T-cell (primary cell): ENCODE measurements around the gene LEMD3. TPM values are rescaled to one million over a fixed set of nuclear protein-coding genes. Genes with fewer than 3 reads are reported as not detected.

Source experiments
- ATAC-seq, 4 experiments: fragments of 200-7000 bp in 3 of 4; fragments of 150-1000 bp in 1 of 4; cut with Tn5 transposase; replicated peaks in 1 of 4; 1 replicate in 3 of 4; 2 replicates in 1 of 4; pipeline ENCODE4 v1.10.0; 2021; ENCODE audit warnings: moderate library complexity in 3 of 4, mild to moderate bottlenecking in 2 of 4, moderate number of reproducible peaks in 1 of 4
- CTCF ChIA-PET, 2 donors: fragments of 300-600 bp; sonication (Branson Sonifier 250); formaldehyde crosslinking; loops; one replicate each; lab custom pipeline; 2022; ENCODE audit warnings: antibody characterized with exemption in 2 of 2; lab: Charles Lee
- POLR2A ChIA-PET, 2 donors: fragments of 300-600 bp; sonication (Branson Sonifier 250); formaldehyde crosslinking; loops; one replicate each; lab custom pipeline; 2022; ENCODE audit warnings: antibody characterized with exemption in 2 of 2; lab: Charles Lee
- DNase-seq, 35 experiments: peaks; one replicate each; pipeline versions ENCODE4 v3.0.0 to v3.0.0-alpha.2; 2013 to 2023
- H3K27ac ChIP-seq: one replicate; pipeline ENCODE4 v1.5.1; 2013; ENCODE audit warnings: low read length
- H3K27me3 ChIP-seq, 2 experiments: replicated peaks in 1 of 2; 1 replicate in 1 of 2; 2 replicates in 1 of 2; pipeline versions ENCODE4 v1.6.1 to v1.7.0; 2013; ENCODE audit warnings: low read length in 1 of 2, mixed read lengths in 1 of 2; ENCODE audit not compliant: control insufficient read depth in 2 of 2, insufficient read depth in 2 of 2; ENCODE audit errors: extremely low read depth in 1 of 2
- H3K36me3 ChIP-seq, 2 donors: 1 replicate in 1 of 2; 2 replicates in 1 of 2; pipeline versions ENCODE4 v1.6.1 to v1.7.0; 2013; ENCODE audit warnings: low read length in 1 of 2; ENCODE audit not compliant: control insufficient read depth in 2 of 2, insufficient read depth in 1 of 2; ENCODE audit errors: extremely low read depth in 1 of 2
- H3K4me1 ChIP-seq, 2 experiments: 1 replicate in 1 of 2; 2 replicates in 1 of 2; pipeline versions ENCODE4 v1.6.1 to v1.7.0; 2013; ENCODE audit warnings: low read length in 2 of 2, mixed read lengths in 1 of 2; ENCODE audit not compliant: insufficient read depth in 2 of 2, control insufficient read depth in 1 of 2; ENCODE audit errors: extremely low read depth in 1 of 2
- H3K4me3 ChIP-seq, 2 donors: 1 replicate in 1 of 2; 2 replicates in 1 of 2; pipeline versions ENCODE4 v1.5.1 to v1.7.0; 2013; ENCODE audit warnings: mild to moderate bottlenecking in 2 of 2, low read length in 1 of 2, moderate library complexity in 1 of 2; ENCODE audit not compliant: control insufficient read depth in 1 of 2; ENCODE audit errors: extremely low read depth in 1 of 2
- H3K9me3 ChIP-seq: 2 replicates; pipeline ENCODE4 v1.7.0; 2013
- H3K27ac Mint-ChIP-seq, 2 donors: one replicate each; pipeline ENCODE4 v1.8.0; 2020 to 2021; ENCODE audit warnings: mild to moderate bottlenecking in 2 of 2, mixed read lengths in 2 of 2
- H3K27me3 Mint-ChIP-seq, 2 donors: one replicate each; pipeline ENCODE4 v1.8.0; 2021 to 2022; ENCODE audit warnings: mixed read lengths in 2 of 2
- H3K36me3 Mint-ChIP-seq: one replicate; pipeline ENCODE4 v1.8.0; 2021; ENCODE audit warnings: mixed read lengths
- H3K4me1 Mint-ChIP-seq, 3 donors: one replicate each; pipeline ENCODE4 v1.8.0; 2020 to 2022; ENCODE audit warnings: mixed read lengths in 3 of 3, mild to moderate bottlenecking in 1 of 3
- H3K4me3 Mint-ChIP-seq, 3 donors: one replicate each; pipeline ENCODE4 v1.8.0; 2020 to 2022; ENCODE audit warnings: mild to moderate bottlenecking in 3 of 3, mixed read lengths in 3 of 3, moderate library complexity in 3 of 3
- H3K9me3 Mint-ChIP-seq, 3 donors: one replicate each; pipeline ENCODE4 v1.8.0; 2020 to 2022; ENCODE audit warnings: mixed read lengths in 3 of 3
- WGBS: methylation state at CpG from one replicate; pipeline ENCODE4 v1.1.5; 2013; ENCODE audit warnings: missing lambda C conversion rate; ENCODE audit not compliant: insufficient coverage; 5-methylcytosine and 5-hydroxymethylcytosine counted together
- total RNA-seq, 35 experiments: library from RNA in 6 of 35; stranded (reverse) in 6 of 35; fragments of 120-200 nt in 1 of 35; gene quantifications; one replicate each; pipeline versions ENCODE4 v1.2.1 to v1.2.4 and lab custom pipeline; 2013 to 2026

Gene LEMD3
- total RNA-seq (10 to 100 TPM; 57.0 to 62.9 (median 58.2) TPM), total RNA-seq (lab: John Stamatoyannopoulos, UW) (59.8 to 129 (median 110) reads per million in 29 experiments)
- 57.2 TPM for total RNA-seq (2013)

DNA sequence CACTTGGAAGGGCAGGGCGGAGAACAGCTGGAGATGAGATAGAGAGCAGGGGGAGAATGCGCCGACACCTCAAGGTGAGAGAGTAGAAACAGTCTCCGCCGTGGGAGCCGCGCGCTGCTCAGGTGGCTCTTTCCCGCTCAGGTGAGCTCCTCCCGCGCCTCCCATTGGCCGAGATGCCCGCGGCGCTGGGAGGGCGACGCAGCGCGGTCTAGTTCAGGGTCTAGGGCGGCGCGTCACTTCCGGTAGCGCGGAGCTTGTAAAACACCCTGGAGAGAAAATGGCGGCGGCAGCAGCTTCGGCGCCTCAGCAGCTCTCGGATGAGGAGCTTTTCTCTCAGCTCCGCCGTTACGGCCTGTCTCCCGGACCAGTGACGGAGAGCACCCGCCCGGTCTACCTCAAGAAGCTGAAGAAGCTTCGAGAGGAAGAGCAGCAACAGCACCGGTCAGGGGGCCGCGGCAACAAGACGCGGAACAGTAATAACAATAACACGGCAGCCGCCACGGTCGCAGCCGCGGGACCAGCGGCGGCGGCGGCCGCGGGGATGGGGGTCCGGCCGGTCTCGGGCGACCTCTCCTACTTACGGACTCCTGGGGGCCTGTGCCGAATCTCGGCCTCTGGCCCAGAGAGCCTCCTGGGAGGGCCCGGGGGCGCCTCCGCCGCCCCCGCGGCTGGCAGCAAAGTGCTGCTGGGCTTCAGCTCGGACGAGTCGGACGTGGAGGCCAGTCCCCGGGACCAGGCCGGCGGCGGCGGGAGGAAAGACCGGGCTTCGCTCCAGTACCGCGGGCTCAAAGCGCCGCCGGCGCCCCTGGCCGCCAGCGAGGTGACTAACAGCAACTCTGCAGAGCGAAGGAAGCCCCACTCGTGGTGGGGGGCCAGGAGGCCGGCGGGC is at the start of gene LEMD3:
Gene LEMD3 (plus strand): TSS at position 264 of the 889 bp plus-strand sequence. CDS start 14 bp downstream, at position 278.
- Mint-ChIP-seq H3K4me1 (peaks cover 17 to 41% (median 36%) of the 10 kb centered on the region in 3 donors), H3K27ac (peak within 1 kb of the TSS; percentile 98 to 99), H3K27me3 (no peaks in the 10 kb centered on the region), H3K4me3 (peak within 1 kb of the TSS; percentile 99 to 100 (median 100)), H3K9me3 (no peaks in the 10 kb centered on the region), H3K36me3 (peaks cover 11% of the 10 kb centered on the region)
- DNase-seq = peak; percentile 85 to 98 (median 95)
- ATAC-seq = peak; percentile 94 to 98 (median 98)
- under 1% methylated on average over 91 of the region's 91 CpGs for WGBS
- H3K36me3 ChIP-seq = peaks cover 0 to 2% of the 10 kb centered on the region in 2 donors
- peak within 1 kb of the TSS; percentile 83 to 89 for H3K4me3 ChIP-seq
- ChIA-PET CTCF (interaction anchor here (0.6 to 2.1 kb wide), 15 partner anchors 8 to 962 kb away, joined by 3 to 28 read pairs (median 4); no protein-coding TSS in a partner anchor), POLR2A (interaction anchor here (0.6 to 2.1 kb wide), 25 partner anchors 9 to 1119 kb away, joined by 3 to 20 read pairs (median 4); partner anchors contain the start of gene LLPH (in 1 of the 2))
- peaks cover 18 to 31% of the 10 kb centered on the region in 2 experiments for H3K4me1 ChIP-seq
- H3K9me3 ChIP-seq = no peaks in the 10 kb centered on the region
- H3K27ac ChIP-seq = peak within 1 kb of the TSS; percentile 93
- H3K27me3 ChIP-seq = peaks cover 0 to 3% of the 10 kb centered on the region in 2 experiments

DNA sequence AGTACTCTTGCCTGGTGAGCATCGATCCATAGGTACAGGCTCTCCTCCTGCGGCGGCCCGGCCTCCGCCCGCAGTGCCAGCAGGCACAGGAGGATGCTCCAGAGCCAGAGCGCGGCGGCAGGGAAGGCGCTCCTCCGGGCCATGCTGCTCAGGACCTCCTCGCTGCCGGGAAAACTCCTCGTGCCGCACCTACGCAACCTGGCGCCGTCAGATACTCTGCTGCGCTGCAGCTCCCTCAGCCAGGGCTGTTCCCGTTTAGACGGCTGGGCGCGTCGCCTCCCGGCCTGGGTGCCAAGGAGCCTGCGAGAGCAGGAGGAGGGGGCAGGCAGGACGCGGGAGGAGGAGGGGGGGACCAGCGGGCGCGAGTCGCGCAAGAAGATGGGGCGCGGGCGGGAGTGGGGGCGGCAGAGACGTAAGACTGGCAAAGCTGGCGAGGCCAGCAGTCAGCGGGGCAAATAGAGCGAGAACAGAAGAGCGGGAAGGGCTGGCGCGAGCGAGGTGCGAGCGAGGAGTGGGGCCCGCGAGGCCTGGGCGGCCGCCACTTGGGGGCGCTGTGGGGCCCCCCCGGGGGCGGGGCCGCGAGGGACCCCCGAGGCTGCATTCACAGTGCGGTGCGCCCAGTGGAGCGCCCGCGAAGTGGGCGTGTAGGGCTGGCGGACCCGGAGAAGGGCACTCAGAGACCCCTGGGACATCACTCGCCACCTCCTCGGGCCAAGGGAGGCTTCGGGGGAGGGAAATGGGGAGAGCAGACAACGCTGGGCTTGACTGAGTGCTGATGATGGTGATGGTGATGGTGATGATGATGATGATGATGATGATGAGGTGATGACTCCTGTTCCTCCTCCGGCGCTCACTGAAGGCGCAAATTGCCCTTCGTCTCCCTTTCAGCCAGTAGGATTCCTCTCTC is 48.1 kb upstream of the LEMD3 start, which contains the start of gene WIF1:
Gene WIF1 (minus strand): TSS at position 257 of the 907 bp plus-strand sequence. CDS start 114 bp downstream, at position 143.
- H3K9me3 Mint-ChIP-seq = no peaks in the 10 kb centered on the region
- H3K36me3 ChIP-seq = no peaks in the 10 kb centered on the region
- H3K27me3 ChIP-seq = peaks cover 12 to 31% of the 10 kb centered on the region in 2 experiments
- ATAC-seq = peak; percentile 41 to 71 (median 50)
- H3K4me3 ChIP-seq = peak within 1 kb of the TSS in 1 of 2 donors; percentile 39
- CTCF ChIA-PET = interaction anchor here in 1 of 2 donors (1.5 kb wide), 1 partner anchor 111 kb away, joined by 3 read pairs; no protein-coding TSS in a partner anchor
- H3K4me1 Mint-ChIP-seq = peaks cover 5 to 12% (median 9%) of the 10 kb centered on the region in 3 donors
- H3K27ac Mint-ChIP-seq = no peak within 1 kb of the TSS
- H3K4me1 ChIP-seq = peaks cover 0 to 9% of the 10 kb centered on the region in 2 experiments
- DNase-seq = peak in 11 of 35 experiments; percentile 0 to 21 (median 9)
- 6% methylated on average over 68 of the region's 73 CpGs for WGBS
- H3K4me3 Mint-ChIP-seq = peak within 1 kb of the TSS; percentile 14 to 70 (median 46)
- H3K27ac ChIP-seq = no peak within 1 kb of the TSS
- peaks cover 38 to 46% of the 10 kb centered on the region in 2 donors for H3K27me3 Mint-ChIP-seq
- POLR2A ChIA-PET = no interaction called here
- H3K9me3 ChIP-seq = no peaks in the 10 kb centered on the region
- H3K36me3 Mint-ChIP-seq = no peaks in the 10 kb centered on the region

DNA sequence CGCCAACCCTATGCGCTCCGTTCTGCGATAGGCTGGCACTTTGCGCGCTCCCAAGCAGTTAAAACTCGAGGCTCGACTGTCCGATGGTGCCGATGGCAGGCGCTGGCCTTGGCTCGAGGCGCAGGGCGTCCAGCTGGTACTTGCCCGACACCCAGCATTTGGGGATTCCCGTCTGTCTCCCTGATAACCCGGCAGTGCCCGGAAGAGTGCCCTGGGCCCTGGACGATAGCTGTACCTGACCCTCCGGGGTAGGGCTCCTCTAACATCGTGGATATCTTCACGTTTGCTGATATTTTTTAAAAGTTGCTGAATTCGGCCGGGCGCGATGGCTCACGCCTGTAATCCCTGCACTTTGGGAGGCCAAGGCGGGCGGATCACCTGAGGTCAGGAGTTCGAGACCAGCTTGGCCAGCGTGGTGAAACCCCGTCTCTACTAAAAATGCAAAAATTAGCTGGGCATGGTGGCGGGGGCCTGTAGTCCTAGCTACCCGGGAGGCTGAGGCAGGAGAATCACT is 47.4 kb upstream of the LEMD3 start:
- Mint-ChIP-seq H3K9me3 (no peaks in the 10 kb centered on the region), H3K36me3 (no peaks in the 10 kb centered on the region), H3K4me1 (peaks cover 5 to 12% (median 9%) of the 10 kb centered on the region in 3 donors), H3K27ac (no peak overlapping the region), H3K4me3 (peak overlapping the region; percentile 14 to 70 (median 46)), H3K27me3 (peaks cover 36 to 43% of the 10 kb centered on the region in 2 donors)
- Histone ChIP-seq H3K4me3 (no peak overlapping the region), H3K9me3 (no peaks in the 10 kb centered on the region), H3K4me1 (peaks cover 0 to 9% of the 10 kb centered on the region in 2 experiments), H3K36me3 (no peaks in the 10 kb centered on the region), H3K27me3 (peaks cover 11 to 31% of the 10 kb centered on the region in 2 experiments), H3K27ac (no peak overlapping the region)
- DNase-seq (no peak), ATAC-seq (no peak)
- CTCF ChIA-PET = interaction anchor here in 1 of 2 donors (0.5 to 1.0 kb wide), 2 partner anchors 96 to 110 kb away, joined by 3 to 7 read pairs; no protein-coding TSS in a partner anchor
- 83% methylated on average over 30 of the region's 34 CpGs for WGBS
- POLR2A ChIA-PET = no interaction called here

DNA sequence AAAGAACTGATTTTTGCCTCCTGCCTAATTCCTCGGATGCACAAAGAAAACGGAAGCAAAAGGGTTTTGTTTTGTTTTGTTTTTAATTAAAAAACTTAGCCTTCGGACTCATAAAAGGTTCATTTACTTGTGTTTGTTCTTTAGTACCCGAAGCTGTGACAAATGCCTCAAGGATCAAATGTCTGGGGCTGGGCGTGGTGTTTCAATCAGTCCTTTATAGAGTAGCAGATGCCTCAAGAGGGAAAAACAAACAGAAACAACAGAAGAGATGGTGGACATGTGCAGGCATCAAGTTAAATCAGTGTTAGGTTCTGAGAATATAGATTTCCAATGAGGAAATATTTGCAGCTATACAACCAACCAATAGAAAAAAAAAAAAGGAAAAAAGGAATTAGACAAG is 46.7 kb upstream of the LEMD3 start:
- POLR2A ChIA-PET = no interaction called here
- 83% methylated on average over 2 of the region's 5 CpGs for WGBS
- CTCF ChIA-PET = interaction anchor here (0.6 to 1.0 kb wide), 5 partner anchors 18 to 1271 kb away, joined by 3 to 4 read pairs (median 3); no protein-coding TSS in a partner anchor
- ATAC-seq = no peak
- peaks cover 5 to 12% (median 9%) of the 10 kb centered on the region in 3 donors for H3K4me1 Mint-ChIP-seq
- H3K27me3 ChIP-seq = peaks cover 9 to 30% of the 10 kb centered on the region in 2 experiments
- no peak overlapping the region for H3K4me3 ChIP-seq
- peaks cover 0 to 9% of the 10 kb centered on the region in 2 experiments for H3K4me1 ChIP-seq
- no peak overlapping the region for H3K4me3 Mint-ChIP-seq
- H3K27ac Mint-ChIP-seq = no peak overlapping the region
- H3K36me3 ChIP-seq = no peaks in the 10 kb centered on the region
- H3K36me3 Mint-ChIP-seq = no peaks in the 10 kb centered on the region
- H3K9me3 ChIP-seq = no peaks in the 10 kb centered on the region
- peaks cover 33 to 41% of the 10 kb centered on the region in 2 donors for H3K27me3 Mint-ChIP-seq
- H3K9me3 Mint-ChIP-seq = no peaks in the 10 kb centered on the region
- no peak overlapping the region for H3K27ac ChIP-seq
- no peak for DNase-seq

DNA sequence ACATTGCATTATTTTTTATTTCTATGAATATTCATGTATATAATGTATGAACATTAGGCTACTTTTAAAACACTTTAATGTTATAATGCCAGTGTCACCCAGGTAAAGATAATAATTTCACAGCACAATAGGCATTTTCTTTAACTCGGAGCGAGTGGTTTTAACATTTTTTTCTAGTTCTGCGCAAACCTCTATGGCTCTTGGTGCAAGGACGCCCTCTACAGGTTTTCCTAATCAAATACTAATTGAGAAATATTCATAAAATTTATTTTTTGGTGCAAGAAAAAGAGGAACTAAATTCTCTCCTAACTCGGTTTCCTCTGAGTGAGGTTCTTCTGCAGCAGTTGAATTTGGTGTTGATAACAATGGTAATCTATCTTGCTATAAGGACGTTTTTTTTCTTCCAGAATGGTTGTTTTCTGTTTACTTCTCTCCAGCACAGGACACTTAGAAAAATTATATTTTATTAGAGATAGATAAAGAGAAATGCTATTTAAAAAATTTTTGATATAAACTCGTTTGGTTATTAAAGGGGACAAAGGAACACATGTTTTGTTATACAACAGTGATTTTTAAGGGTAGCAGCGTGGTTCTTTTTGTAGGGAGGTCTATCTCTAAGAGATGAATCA is 45.8 kb upstream of the LEMD3 start:
- no peak overlapping the region for H3K4me3 Mint-ChIP-seq
- no peaks in the 10 kb centered on the region for H3K36me3 Mint-ChIP-seq

More for the DNA sequence above, 45.8 kb upstream of the LEMD3 start:
- H3K27me3 Mint-ChIP-seq = peaks cover 30 to 36% of the 10 kb centered on the region in 2 donors
- no peak overlapping the region for H3K27ac ChIP-seq
- peaks cover 9 to 28% of the 10 kb centered on the region in 2 experiments for H3K27me3 ChIP-seq
- no peak overlapping the region for H3K4me3 ChIP-seq
- DNase-seq = peak in 1 of 35 experiments; percentile 40
- H3K36me3 ChIP-seq = no peaks in the 10 kb centered on the region
- ChIA-PET POLR2A (no interaction called here), CTCF (interaction anchor here in 1 of 2 donors (0.7 kb wide), 1 partner anchor 39 kb away, joined by 3 read pairs; no protein-coding TSS in a partner anchor)
- H3K4me1 Mint-ChIP-seq = peaks cover 5 to 12% (median 9%) of the 10 kb centered on the region in 3 donors
- H3K4me1 ChIP-seq = peaks cover 0 to 9% of the 10 kb centered on the region in 2 experiments
- H3K9me3 Mint-ChIP-seq = no peaks in the 10 kb centered on the region
- no peaks in the 10 kb centered on the region for H3K9me3 ChIP-seq
- WGBS = 20% methylated on average over 1 of the region's 8 CpGs
- no peak overlapping the region for H3K27ac Mint-ChIP-seq
- ATAC-seq = no peak
